DMS53 (cell line): ENCODE results near the gene CAPG.
"Not testable (repeated sequence)": the region's sequence is repeated elsewhere in the genome, so short reads cannot be mapped to it uniquely, and the experiment has no call there.

Experiments
- DNase-seq: peaks from one replicate; lab custom pipeline; 2025; lab: John Stamatoyannopoulos, UW

The CAPG gene

DNA sequence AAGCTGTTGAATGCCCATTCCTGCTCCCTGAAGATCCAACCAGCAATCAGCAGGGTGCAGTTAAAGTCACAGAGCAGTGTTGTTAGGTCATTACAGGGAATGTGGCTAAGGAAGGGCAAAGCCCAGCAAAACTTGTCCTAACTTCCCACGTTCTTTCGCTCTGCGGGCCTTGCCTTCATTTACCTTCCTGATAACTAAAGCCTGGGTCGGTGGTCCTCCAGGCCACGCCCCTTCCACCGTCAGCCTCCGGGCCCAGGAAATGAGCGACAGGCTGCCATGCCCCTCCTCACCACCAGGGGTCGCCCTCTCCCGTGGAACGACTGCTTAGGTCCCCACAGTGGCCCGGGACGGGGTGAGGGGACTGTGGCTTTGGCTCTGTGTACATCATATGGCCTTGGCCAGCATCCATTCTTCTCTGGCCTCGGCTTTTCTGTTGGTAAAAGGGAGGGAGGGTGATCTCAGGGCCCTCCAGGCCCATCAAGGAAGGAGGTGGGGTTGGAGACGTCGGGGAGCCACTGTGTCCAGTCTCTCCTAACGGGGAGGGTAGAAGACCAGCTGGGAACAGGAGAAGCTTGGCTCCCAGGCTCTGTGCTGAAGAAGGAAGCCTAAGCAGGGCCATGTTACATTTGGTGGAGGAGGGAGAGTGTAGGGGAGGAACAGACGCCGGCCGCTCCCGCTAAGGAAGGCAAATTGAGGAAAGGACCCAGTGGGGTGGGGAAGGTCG lies 10.5 kb upstream of the CAPG start:
- DNase-seq, result peak; percentile 97

DNA sequence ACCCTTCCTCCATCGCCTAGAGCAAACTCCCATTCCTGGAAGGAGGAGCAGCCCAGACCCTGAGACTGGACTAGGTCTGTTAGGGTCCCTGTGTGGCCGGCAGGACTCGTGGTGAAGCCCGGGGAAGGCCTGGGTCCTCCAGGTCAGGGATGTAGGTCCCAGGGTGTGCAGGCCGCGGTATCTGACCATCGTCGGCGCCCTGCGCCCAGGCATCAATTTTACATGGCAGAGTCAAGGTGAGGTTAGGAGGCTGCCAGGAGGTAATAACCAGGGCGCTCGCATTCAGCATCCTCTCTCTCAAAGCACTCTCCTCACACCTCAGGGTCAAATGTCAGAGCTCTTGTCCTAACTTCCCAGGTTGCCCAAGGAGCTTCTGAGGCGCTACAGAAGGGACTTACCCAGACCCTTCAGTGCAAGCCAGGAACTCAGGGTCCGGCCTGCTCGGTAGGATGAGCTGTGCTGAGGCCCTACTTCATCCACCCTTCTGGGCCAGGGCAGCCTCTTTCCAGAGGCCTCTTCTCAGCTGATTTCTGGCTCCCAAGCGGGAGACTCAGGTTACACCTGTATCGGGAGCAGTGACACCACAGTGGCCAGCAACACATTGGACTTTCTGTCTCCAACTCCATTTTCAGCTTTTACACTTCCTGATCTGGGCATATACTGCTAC lies 9.0 kb upstream of the CAPG start:
- DNase-seq, result peak; percentile 57

DNA sequence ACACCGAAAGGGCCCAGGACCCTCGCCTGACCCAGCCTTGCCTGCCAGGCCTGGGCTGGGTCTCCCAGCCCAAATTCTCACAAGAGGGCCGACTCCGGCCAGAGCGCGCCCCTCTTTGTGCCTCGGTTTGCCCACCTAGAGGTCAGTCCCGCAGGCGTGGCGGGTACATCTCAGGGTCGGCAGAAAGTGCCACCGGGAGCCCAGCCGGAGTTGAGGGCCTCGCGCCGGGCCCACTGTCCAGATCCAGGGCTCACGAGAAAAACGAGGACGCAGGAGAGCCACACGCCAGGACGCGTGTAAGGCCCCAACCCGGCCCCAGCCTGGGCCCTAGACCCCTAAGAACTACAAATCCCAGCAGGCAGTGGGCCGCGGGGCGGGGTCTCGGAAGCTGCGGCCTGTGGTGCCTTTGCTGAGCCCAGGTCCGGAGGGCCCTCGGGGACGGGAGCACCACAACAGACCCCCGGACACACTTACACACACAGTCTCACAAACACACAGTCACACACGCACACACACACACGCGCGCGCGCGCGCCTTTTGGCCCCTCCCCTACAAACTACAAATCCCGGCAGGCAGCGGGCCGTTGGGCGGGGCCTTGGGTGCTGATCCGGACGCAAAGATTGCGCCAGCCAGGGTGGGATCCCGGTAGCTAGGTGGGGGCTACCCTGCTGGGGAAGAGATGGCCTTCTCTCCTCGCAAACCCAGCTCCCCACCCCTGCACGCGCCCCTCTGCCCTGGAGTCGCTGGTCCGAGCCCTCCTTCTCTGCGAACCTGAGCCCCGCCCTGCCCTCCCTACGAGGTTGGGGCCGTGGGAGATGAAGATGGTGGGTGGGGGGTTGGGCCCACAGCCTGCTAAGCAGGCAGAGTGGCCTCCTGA lies 8.2 kb upstream of the CAPG start, which contains the start of gene SH2D6:
Gene SH2D6 (plus strand): TSS at position 583 of the 877 bp plus-strand sequence. CDS start 10,752 bp downstream, outside the sequence.
- peak; percentile 96 for DNase-seq

DNA sequence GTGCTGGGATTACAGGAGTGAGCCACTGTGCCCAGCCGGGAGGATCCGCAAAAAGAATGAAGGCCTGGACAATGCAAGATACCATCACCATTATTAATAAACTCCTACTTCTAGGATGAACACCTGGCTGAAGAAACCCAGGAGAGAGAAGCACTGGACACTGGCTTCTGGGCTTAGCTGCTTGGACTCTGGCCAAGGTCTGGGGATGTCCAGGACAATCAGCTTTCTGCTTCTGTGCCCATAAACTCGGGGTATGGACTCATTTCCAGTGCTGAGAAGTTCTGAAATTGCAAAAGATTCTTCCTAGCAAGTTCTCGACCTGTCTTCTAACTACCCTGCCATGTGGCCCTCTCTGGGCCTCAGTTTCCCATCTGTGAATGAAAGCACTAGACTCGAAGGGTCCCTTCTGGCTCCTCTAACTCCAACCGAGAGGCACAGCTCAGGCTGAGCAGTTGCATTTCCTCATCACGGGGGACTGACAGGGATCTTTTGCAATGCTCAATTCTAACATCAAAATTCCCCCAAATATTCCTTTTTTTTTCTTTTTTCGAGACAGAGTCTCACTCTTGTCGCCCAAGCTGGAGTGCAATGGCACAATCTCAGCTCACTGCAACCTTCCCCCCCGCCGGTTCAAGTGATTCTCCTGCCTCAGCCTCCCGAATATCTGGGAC lies 5.9 kb upstream of the CAPG start:
- DNase-seq, result no peak

DNA sequence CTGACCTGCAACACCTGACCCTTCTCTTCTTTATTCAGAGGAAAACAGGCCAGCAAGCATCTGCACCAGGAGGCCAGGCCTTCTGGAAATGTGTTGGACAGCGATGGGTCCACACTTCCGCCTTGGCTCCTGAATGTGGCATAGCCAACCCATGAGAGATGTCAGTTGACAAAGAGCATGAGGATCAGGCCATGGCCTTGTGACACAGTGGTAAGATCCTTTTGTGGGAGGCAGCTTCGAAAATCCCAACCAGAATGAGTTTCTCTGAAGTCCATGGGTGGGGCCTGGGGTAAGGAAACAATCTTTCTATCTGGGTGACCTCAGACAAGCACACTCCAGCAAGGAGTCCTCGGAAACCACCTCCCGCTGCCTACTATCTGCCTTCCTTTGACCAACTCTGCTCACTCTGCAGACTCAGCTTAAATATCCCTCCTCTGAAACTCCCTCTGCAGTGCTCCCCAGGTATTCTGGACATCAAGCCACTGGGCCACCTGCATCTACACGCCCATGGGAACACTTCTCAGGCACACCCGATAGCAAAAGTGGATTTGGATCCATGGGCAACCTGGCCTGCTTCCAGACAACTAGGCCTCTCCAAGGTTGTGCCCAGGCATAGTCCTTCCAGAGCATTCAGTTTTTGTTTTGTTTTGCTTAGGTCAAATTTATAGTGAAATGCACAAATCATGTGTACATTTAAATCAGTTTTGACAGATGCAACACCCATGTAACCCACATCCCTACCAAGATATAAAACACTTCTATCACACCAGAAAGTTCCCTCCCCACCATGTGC lies 4.8 kb upstream of the CAPG start:
- DNase-seq, result no peak

DNA sequence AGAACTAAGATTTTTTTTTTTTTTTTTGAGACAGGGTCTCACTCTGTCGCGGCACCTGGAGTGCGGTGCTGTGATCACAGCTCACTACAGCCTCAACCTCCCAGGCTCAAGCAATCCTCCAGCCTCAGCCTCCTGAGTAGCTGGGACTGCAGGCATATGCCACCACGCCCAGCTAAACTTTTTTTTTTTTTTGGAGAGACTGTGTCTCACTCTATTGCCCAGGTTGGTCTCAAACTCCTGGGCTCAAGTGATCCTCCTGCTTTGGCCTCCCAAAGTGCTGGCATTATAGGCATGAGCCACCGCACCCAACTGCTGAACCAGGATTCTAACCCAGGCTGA lies 4.2 kb upstream of the CAPG start:
- not testable (repeated sequence) for DNase-seq

DNA sequence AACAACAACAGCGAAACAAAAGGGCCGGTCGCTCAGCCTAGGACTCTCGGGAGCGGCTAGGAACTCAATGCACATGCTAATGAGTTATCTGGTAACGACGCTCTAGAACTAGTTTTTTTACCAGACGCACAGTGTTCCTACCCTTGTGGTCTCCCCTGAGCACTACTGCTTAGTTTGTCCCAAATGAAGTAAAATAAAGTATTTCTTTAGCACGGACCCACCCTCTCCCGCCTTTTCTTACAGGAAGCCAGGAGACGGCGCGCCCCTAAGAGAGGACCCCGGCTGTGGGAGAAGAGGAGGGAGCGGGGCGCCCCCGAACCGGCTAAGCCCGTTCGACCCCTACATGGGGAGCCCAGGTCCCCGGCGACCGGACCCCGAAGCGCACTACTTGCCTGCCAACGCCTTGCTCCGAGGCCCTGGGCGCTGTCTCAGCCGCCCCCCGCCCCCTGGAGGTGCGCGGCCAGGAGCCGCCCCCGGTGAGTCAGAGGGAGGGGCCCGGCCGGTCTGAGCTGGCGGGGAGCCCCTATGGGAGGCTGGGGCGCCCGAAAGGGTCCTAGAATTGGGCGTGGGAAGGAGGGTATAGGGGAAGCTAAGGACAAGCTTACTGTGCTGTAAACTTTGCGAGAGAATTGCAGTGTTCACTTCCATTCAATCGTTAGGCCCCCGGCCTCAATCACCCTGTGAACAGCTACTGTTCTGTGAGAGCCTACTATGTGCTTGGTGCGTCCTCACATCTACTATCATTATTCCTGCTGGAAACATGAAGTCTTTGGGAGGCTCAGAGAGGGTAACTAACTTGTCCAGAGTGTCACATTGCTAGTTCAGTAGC lies 3.6 kb upstream of the CAPG start:
- peak; percentile 63 for DNase-seq

DNA sequence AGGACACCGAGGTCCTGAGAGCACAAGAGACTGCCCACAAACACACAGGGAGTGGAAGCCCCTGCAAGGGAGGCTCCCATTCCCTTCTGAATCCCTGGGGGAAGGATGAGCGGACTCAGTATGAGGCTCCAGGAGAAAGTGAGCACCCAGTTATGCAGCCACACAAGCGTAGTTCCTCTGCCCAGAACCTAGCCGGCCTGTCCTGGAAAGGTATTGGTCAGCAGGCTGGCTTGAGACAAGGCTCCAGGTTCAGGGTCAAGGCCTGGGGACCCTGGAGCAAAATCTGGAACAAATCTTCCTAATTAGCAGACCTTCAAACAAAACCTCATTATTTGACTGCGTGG lies 1.2 kb upstream of the CAPG start:
- DNase-seq, result no peak

DNA sequence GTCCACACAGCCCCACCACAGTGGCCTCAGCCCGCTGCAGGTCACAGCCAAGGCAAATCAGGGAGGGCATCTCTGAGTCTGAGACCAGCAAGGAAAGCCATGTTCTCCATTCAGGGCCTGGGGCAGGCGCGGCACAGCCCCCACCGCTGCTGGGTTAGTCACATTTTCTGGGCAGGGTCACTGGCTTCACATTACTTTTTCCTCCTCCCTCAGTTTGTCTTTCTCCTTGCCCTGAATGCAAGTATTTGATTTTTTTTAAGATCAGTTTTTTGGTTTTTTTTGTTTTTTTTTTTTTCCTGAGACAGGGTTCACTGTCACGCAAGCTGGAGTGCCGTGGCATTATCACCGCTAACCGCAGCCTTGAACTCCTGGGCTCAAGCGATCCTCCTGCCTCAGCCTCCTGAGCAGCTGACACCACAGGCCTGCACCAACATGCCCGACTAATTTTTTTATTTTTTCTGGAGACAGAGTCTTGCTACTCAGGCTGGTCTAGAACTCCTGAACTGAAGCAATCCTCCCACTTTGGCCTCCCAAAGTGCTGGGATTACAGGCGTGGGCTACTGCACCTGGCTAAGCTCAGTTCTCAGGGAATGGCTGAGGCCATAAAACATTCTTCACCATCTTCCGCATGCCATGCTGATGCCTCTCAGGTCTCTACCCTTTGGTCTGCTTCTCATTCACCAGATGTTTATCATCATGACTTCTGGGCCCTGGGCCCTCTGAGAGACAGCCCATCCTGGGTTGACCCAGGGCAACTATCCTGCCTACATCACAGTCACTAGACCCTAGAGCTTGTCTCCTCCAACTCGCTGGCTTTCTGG lies 628 bp upstream of the CAPG start:
- no peak for DNase-seq

DNA sequence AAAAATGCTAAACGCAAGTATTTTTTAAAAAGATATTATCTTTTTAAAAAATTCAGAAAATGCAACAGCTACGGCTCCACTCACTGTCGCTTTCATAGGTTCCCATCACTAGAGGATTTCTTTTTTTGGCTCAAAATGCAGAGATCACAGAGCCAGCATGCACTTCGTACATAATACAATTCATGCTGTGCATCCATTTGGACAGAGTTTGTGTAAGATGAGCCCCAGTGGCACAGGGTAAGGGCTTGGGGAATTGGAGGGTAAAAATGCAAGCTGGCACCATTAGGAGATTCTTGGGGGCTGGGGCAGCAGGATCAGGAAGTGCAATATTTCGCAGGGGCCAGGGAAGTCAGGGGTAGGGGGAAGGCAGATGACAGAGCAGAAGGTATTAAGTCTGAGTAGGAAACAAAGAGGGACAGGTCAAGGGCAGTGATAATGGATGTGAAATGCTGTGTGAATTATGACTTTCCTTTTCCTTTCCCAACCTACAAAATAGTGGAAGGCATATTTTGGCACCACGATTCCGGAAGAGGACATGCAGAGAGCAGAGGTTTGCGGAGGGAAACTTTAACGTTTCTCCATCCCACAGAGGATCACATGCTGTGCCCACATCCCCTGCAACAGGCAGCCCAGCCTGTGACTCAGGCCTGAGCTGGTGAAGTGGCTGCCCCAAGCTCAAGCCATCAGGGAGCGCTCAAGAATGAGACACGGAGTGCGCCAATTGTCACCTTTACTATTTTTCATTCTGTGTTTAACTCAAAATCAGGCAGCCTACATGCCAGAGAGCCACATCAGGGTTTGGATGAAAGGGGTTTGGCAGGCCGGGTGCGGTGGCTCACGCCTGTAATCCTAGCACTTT lies 4.7 kb downstream of the CAPG start:
- DNase-seq, result no peak

DNA sequence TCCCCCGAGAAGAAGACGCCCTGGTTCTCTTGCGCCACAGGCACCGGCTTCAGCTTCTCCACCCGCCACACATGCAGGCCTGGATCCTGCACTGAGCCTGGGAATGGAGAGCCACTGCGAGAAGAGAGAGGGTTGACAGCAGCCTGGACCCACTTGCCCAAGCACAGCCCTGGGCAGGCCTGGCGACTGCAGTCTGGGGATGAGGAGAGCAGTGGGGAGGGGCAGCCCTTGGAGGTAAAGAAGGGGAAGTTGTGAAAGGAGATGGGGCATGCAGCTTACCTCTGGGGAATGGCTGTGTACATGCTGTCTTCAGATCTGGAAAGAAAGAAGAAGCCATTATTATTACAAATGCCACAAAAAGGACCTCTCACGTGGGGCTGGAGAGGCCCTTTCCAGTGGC lies 8.3 kb downstream of the CAPG start:
- no peak for DNase-seq

DNA sequence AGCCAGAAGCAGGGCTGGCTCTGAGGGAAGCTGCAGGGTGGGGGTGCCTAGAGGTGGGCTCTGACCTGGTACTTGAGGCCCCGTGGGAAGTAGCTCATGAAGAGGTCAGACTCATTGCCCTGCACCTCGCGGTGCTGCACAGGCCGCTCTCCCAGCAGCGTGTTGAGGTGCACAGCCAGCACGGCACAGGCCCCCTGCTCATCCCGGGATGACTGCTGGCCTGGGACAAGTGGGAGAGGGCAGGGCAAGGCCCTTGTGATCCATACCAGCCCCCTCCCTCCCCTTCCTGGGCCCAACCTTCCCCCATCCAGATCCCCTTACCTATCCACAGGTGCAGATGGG lies 8.7 kb downstream of the CAPG start:
- DNase-seq, result no peak

DNA sequence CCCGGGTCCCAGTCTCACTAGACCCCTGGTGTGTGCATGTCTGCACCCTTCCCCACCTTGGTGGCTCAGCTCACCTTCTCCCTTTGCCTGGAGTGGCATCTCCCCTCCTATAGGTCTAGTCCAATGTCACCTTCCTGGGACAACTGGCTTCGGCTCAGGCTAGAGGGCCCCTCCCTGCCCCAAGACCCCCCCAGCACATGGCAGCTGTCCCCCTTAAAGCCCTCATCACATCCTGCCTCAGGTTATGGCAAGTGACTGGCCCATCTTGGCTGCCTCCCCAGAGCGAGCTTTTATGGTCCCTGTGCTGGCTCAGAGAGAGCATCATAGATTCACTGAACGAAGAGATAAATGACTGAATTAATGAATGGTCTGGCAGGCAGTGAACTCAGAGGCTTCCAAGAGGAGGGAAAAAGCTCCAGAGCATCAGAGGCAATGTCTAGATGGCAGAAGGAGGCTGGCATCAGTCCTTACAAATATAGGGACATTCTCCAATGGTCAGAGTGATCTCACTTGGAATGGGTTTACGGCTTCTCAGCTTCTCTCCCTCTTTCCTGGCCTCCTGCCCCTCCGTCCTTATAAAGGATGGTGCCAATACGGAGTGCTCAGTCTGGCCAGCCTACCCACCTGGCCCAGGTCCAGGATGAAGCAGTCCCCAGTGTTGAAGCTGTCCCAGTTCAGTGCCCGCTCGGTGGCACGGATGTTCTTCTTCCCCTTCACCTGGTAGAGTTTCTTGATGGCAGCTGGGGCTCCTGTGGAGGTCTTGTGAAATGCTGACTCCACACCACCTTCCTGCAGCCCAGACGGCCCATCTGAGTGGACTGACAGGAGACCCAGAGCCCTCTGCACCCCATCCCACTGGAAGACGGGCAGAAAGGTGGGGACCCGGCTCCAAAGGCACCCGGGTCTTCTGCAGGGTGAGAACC lies 9.4 kb downstream of the CAPG start:
- DNase-seq, result no peak

DNA sequence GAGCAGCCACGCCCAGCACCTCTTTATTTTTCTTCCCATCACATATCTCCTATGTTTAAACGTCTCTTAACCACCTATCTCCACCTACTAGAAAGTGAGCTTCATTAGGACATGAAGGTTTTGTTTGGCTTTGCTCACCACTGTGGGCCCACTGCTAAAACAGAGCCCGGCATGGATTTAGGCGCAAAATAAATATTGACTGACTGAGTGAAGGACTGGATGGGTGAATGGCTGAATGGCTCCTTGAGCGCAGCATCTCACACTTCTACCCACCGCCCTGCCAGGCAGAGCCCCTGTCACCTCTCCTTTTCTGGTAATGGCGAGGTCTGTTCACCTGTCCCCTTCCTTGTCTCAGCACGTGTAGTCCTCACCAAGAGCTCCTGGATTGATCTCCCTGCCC lies 10.1 kb downstream of the CAPG start:
- DNase-seq, result peak; percentile 50

DNA sequence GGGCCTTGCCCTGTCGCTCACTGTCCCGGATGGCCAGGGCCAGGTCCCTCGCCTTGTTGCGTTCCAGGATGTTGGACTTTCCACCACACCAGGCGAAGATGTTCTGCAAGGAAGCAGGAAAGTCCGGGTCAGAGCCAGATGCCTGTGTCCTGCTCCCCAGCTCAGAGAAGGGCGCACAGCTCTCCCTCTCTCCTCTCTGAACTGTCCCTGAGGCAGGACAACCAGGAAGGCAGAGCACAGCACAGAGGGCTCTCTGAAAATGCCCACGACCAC lies 11.0 kb downstream of the CAPG start:
- DNase-seq, result no peak

DNA sequence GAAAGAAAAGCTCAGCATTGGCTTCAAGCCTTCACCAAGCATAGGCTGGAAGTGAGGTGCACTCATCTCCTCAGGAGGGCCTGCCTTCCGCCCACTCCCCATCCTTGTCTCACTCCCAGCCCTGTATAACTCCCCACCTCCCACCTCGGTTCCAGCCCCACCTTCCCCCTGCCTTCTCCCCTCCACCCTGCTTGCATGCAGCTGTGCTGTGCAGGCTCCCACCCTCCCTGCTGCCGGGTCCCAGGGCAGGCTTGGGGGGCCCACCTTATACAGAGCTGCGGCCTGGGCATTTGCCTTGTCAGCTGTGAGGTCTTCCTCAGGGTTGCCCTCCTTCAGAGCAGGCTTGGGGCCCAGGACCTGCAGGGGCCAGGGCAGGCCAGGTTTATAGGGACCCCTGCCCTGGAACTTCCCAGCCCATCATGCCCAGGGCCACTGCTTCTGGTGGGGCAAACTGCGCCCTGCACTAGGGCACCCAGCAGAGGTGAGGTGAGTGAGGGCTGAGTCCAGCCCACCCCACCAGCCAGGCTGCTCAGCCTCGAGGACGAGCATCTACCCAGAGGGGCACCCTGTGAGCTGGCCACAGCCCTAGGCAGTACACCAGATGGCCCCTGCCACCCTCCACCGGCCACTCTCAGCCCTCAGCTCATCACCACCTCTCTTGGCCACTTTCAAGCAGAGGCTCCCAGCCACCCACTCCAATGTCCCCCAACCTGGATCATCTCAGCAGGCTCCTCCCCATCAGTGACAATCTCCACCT lies 11.6 kb downstream of the CAPG start:
- no peak for DNase-seq

DNA sequence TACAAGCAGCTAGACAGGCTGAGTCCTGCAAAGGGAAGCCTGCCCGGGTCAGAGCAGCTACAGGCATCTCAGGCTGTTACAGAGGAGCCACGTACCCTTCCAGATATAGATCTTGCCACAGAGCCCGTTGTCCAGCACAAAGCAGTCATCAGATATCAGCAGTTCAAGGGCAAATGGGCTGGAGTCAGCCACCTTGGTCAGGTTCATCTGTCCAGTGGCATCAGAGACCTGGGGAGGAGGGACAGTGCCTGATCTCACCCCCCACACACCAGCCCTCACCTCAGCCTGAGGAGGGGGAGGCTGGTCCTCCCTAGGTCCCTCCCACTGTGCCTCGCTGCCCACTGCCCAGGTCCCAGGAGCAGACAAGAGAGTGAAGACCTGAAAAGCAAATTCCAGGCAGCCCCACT lies 12.2 kb downstream of the CAPG start:
- DNase-seq, result no peak
